H1 (cell line): ENCODE data around the gene CPEB1. TPM values are rescaled to one million over a fixed set of nuclear protein-coding genes. Genes with fewer than 3 reads are reported as not detected.

Source experiments
- EP300 ChIP-seq, 2 experiments: IDR thresholded peaks; 1 replicate in 1 of 2; 2 replicates in 1 of 2; pipeline ENCODE4 v1.6.1; 2011 to 2012; ENCODE audit warnings: low read depth in 2 of 2, low read length in 2 of 2, mild to moderate bottlenecking in 2 of 2, borderline replicate concordance in 1 of 2, inconsistent platforms in 1 of 2, moderate library complexity in 1 of 2
- KDM1A ChIP-seq: fragments of 200-600, 300-600 bp; sonication (generic); IDR thresholded peaks from 2 replicates; pipeline ENCODE4 v1.7.1; 2016; ENCODE audit warnings: mild to moderate bottlenecking, low read length, borderline replicate concordance
- RXRA ChIP-seq: IDR thresholded peaks from 2 replicates; pipeline ENCODE4 v1.6.1; 2011; ENCODE audit warnings: low read depth, mild to moderate bottlenecking, low read length, moderate library complexity; ENCODE audit not compliant: insufficient read depth
- TBP ChIP-seq: IDR thresholded peaks from 2 replicates; pipeline ENCODE4 v1.6.1; 2011; ENCODE audit warnings: low read depth, low read length, improper control_type of control experiment
- TCF12 ChIP-seq: IDR thresholded peaks from 2 replicates; pipeline ENCODE4 v1.6.1; 2011; ENCODE audit warnings: low read depth, mild to moderate bottlenecking, low read length
- USF2 ChIP-seq: IDR thresholded peaks from 2 replicates; pipeline ENCODE4 v1.6.1; 2011; ENCODE audit warnings: low read length, improper control_type of control experiment
- YY1 ChIP-seq: IDR thresholded peaks from 2 replicates; pipeline ENCODE4 v1.6.1; 2011; ENCODE audit warnings: low read depth, mild to moderate bottlenecking, low read length
- polyA plus RNA-seq, 7 experiments: library from polyadenylated mRNA; depleted of rRNA in 3 of 7; stranded (reverse) in 5 of 7; unstranded in 2 of 7; fragments of >200 nt in 5 of 7; fragments of 200-250 nt in 2 of 7; gene quantifications; 1 replicate in 5 of 7; 2 replicates in 1 of 7; 4 replicates in 1 of 7; pipeline versions ENCODE4 v1.2.1 to v1.2.3, GENCODE V29; 2011 to 2013; ENCODE audit warnings: missing spikeins in 2 of 7, mixed read lengths in 2 of 7
- total RNA-seq: library from RNA; stranded (reverse); fragmentation: NEBNext Ultra II Directional; extraction: Animal tissue kit (Norgen Biotek cat#: 25700); gene quantifications from 2 replicates; pipeline ENCODE4 v1.2.1, GENCODE V29; 2021

Gene CPEB1
- total and polyA plus RNA-seq, 2 of the 8 experiments (the other 6 are each of a cell fraction or from before 2014, with no cell fraction given): 4.4 to 4.5 TPM

GRCh38 chr15:82533801-82534200 is 113.4 kb downstream of the CPEB1 start (continued):
- TF ChIP-seq EP300 (IDR thresholded peaks at IDR 0.05; ENCODE audit: borderline replicate concordance in 1 of 2, low read depth in 2 of 2, low read length in 2 of 2) (no peak), TCF12 (no peak), TBP (no peak), KDM1A (no peak), USF2 (no peak), YY1 (no peak), RXRA (no peak)
- TF ChIP-seq, all 59 proteins: peak for 0
